Endothelial cell (in vitro differentiated cells): ENCODE data around the gene RMP24.

Experiments
- DNase-seq: peaks from one replicate; pipeline ENCODE4 v3.0.0; 2021; ENCODE audit warnings: low spot score
- H3K27ac Mint-ChIP-seq: one replicate; pipeline ENCODE4 v1.8.0; 2021; ENCODE audit warnings: mixed read lengths, inconsistent platforms; ENCODE audit not compliant: unreplicated experiment
- H3K27me3 Mint-ChIP-seq: one replicate; pipeline ENCODE4 v1.8.0; 2021; ENCODE audit warnings: mild to moderate bottlenecking, moderate library complexity, mixed read lengths, inconsistent platforms; ENCODE audit not compliant: unreplicated experiment
- H3K36me3 Mint-ChIP-seq: one replicate; pipeline ENCODE4 v1.8.0; 2021; ENCODE audit warnings: mild to moderate bottlenecking, low read depth, mixed read lengths, inconsistent platforms; ENCODE audit not compliant: unreplicated experiment
- H3K4me1 Mint-ChIP-seq: one replicate; pipeline ENCODE4 v1.8.0; 2021; ENCODE audit warnings: mild to moderate bottlenecking, mixed read lengths, inconsistent platforms; ENCODE audit not compliant: unreplicated experiment
- H3K4me3 Mint-ChIP-seq: one replicate; pipeline ENCODE4 v1.8.0; 2021; ENCODE audit warnings: mild to moderate bottlenecking, mixed read lengths, inconsistent platforms; ENCODE audit not compliant: unreplicated experiment
- H3K9me3 Mint-ChIP-seq: one replicate; pipeline ENCODE4 v1.8.0; 2021; ENCODE audit warnings: mixed read lengths, inconsistent platforms; ENCODE audit not compliant: unreplicated experiment
- TF ChIP-seq, protein P1 (sequence below): fragments of 200-600 bp; sonication (generic); IDR thresholded peaks from one replicate; pipeline ENCODE4 v1.5.0; 2021; ENCODE audit warnings: antibody characterized with exemption; ENCODE audit not compliant: unreplicated experiment

Gene RMP24

DNA sequence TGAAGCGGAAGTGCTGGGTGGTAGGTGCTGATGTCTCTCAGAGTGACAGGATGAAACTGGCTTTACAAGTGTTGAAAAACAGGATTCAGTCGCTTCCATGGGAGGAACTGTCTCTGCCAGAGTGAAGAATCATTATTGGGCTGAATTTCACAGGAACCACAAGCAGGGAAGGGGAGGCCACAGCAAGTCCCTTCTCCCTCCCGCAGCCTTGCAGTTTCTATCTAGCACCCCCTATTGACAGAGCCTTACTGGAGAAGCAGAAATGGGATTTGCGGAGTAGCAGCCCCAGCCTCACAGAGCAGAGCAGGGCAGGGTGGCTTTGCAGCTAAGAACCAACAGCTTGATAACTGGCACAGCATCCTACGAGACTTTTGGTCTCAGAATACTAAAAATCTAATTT, 33.3 kb upstream of the RMP24 start:
- DNase-seq, result peak; percentile 35

DNA sequence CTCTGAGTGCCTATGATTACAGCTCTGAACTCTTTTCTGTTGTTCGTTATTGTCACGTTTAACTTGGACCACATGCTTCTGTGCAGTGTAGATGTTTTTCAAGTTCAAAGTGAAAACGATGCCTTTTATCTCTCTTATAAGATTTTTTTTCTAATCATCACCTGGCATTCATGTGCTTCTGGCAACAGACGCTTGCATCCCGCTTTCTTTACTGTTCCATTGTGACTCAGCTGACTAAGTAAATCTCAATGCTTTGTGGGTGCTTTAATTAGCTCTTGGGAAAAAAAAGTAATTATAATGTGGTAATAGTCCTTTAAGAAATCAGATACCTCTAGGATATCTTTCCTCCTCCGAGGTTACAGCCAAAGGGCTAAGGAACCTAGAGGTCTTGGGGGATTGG, 31.2 kb upstream of the RMP24 start:
- H3K4me3 Mint-ChIP-seq, result no peak overlapping the region
- no peak for DNase-seq
- TF ChIP-seq, protein P1, sequence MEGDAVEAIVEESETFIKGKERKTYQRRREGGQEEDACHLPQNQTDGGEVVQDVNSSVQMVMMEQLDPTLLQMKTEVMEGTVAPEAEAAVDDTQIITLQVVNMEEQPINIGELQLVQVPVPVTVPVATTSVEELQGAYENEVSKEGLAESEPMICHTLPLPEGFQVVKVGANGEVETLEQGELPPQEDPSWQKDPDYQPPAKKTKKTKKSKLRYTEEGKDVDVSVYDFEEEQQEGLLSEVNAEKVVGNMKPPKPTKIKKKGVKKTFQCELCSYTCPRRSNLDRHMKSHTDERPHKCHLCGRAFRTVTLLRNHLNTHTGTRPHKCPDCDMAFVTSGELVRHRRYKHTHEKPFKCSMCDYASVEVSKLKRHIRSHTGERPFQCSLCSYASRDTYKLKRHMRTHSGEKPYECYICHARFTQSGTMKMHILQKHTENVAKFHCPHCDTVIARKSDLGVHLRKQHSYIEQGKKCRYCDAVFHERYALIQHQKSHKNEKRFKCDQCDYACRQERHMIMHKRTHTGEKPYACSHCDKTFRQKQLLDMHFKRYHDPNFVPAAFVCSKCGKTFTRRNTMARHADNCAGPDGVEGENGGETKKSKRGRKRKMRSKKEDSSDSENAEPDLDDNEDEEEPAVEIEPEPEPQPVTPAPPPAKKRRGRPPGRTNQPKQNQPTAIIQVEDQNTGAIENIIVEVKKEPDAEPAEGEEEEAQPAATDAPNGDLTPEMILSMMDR, result no peak
- no peaks in the 10 kb centered on the region for H3K36me3 Mint-ChIP-seq
- H3K9me3 Mint-ChIP-seq, result no peaks in the 10 kb centered on the region
- peaks cover 9% of the 10 kb centered on the region for H3K4me1 Mint-ChIP-seq
- H3K27me3 Mint-ChIP-seq, result peaks cover 3% of the 10 kb centered on the region
- no peak overlapping the region for H3K27ac Mint-ChIP-seq

More for the DNA sequence above, 33.3 kb upstream of the RMP24 start:
- H3K4me1 Mint-ChIP-seq, result peaks cover 9% of the 10 kb centered on the region
- TF ChIP-seq, protein P1, result peak; percentile 15
- H3K36me3 Mint-ChIP-seq, result no peaks in the 10 kb centered on the region
- no peak overlapping the region for H3K4me3 Mint-ChIP-seq
- no peaks in the 10 kb centered on the region for H3K9me3 Mint-ChIP-seq
- no peak overlapping the region for H3K27ac Mint-ChIP-seq
- peaks cover 3% of the 10 kb centered on the region for H3K27me3 Mint-ChIP-seq

GRCh38 chr18:35942133-35942532, 30.3 kb upstream of the RMP24 start:
- H3K27me3 Mint-ChIP-seq, result peaks cover 3% of the 10 kb centered on the region
- no peaks in the 10 kb centered on the region for H3K9me3 Mint-ChIP-seq
- no peak for DNase-seq
- H3K4me1 Mint-ChIP-seq, result peaks cover 9% of the 10 kb centered on the region
- no peak overlapping the region for H3K27ac Mint-ChIP-seq
- TF ChIP-seq, protein P1, result no peak
- no peaks in the 10 kb centered on the region for H3K36me3 Mint-ChIP-seq
- no peak overlapping the region for H3K4me3 Mint-ChIP-seq

- Mint-ChIP-seq H3K4me3 (no peak overlapping the region), H3K27ac (no peak overlapping the region), H3K4me1 (peaks cover 9% of the 10 kb centered on the region), H3K36me3 (no peaks in the 10 kb centered on the region), H3K27me3 (peaks cover 3% of the 10 kb centered on the region), H3K9me3 (no peaks in the 10 kb centered on the region)
- no peak for DNase-seq
- TF ChIP-seq, protein P1, result no peak
Measured at GRCh38 chr18:35942661-35943060, 29.8 kb upstream of the RMP24 start.

DNA sequence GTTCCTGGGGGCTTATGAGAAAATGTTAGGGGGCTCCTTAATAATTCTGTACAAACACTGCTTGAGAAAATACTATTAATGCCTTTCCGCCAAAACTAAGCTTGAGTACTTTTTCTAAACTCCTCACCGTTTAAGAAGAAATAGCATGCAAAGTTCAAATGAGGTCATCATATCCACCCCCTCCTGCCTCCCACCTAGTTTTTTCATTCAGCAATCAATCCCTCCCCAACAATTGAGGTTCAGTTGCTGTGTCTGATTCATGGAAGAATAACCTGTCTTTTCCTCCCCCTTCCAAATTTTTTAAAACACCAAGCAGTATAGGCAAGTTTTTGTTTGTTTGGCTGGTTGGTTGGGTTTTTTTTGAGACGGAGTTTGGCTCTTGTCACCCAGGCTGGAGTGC, 24.4 kb upstream of the RMP24 start:
- no peaks in the 10 kb centered on the region for H3K36me3 Mint-ChIP-seq
- H3K27me3 Mint-ChIP-seq, result no peaks in the 10 kb centered on the region
- no peaks in the 10 kb centered on the region for H3K4me1 Mint-ChIP-seq
- DNase-seq, result no peak
- no peak overlapping the region for H3K4me3 Mint-ChIP-seq
- no peak overlapping the region for H3K27ac Mint-ChIP-seq
- TF ChIP-seq, protein P1, result no peak
- no peaks in the 10 kb centered on the region for H3K9me3 Mint-ChIP-seq
